WTC11 (cell line): ENCODE measurements around the gene POFUT2. TPM values are rescaled to one million over a fixed set of nuclear protein-coding genes. Genes with fewer than 3 reads are reported as not detected.

Source experiments
- ATAC-seq: fragments of 200-7000 bp; cut with Tn5 transposase; 2 replicates; pipeline ENCODE4 v1.10.0; 2021; ENCODE audit warnings: mild to moderate bottlenecking, moderate library complexity
- CTCF ChIA-PET: fragments of 300-600 bp; sonication (Branson Sonifier 250); formaldehyde crosslinking; loops from one replicate; lab custom pipeline; 2021; ENCODE audit warnings: antibody characterized with exemption; lab: Charles Lee
- POLR2A ChIA-PET: fragments of 350-600 bp; sonication (Branson Sonifier 250); formaldehyde crosslinking; loops from one replicate; lab custom pipeline; 2021; ENCODE audit warnings: antibody characterized with exemption; lab: Charles Lee
- DNase-seq: peaks from one replicate; pipeline ENCODE4 v3.0.0; 2021; ENCODE audit warnings: low spot score
- H3K27ac Mint-ChIP-seq: 2 replicates; pipeline ENCODE4 v1.8.0; 2021; ENCODE audit warnings: mixed read lengths
- H3K27me3 Mint-ChIP-seq: 2 replicates; pipeline ENCODE4 v1.8.0; 2021; ENCODE audit warnings: low read depth, mild to moderate bottlenecking, moderate library complexity, mixed read lengths
- H3K36me3 Mint-ChIP-seq: 2 replicates; pipeline ENCODE4 v1.8.0; 2021; ENCODE audit warnings: mixed read lengths
- H3K4me1 Mint-ChIP-seq: 2 replicates; pipeline ENCODE4 v1.8.0; 2022; ENCODE audit warnings: mixed read lengths
- H3K4me3 Mint-ChIP-seq: 2 replicates; pipeline ENCODE4 v1.8.0; 2021; ENCODE audit warnings: mild to moderate bottlenecking, moderate library complexity, mixed read lengths
- H3K9me3 Mint-ChIP-seq: 2 replicates; pipeline ENCODE4 v1.8.0; 2021; ENCODE audit warnings: mixed read lengths
- AFF4 ChIP-seq: sonication (generic); formaldehyde crosslinking; IDR thresholded peaks from 2 replicates; pipeline ENCODE4 v1.8.1; 2023; ENCODE audit warnings: mild to moderate bottlenecking, missing genetic modification reagents, borderline replicate concordance
- ARID4B ChIP-seq: sonication (generic); formaldehyde crosslinking; IDR thresholded peaks from 2 replicates; pipeline ENCODE4 v1.8.0; 2023; ENCODE audit warnings: missing genetic modification reagents, mild to moderate bottlenecking, borderline replicate concordance
- ATF3 ChIP-seq: sonication (generic); formaldehyde crosslinking; conservative IDR thresholded peaks from 2 replicates; pipeline ENCODE4 v1.8.1; 2022; ENCODE audit warnings: mild to moderate bottlenecking, missing genetic modification reagents
- ERG ChIP-seq: fragments of 250-450 bp; sonication (Bioruptor Pico); IDR thresholded peaks from 2 replicates; pipeline ENCODE4 v1.8.0; 2021; ENCODE audit warnings: mild to moderate bottlenecking
- GABPB1 ChIP-seq: sonication (generic); formaldehyde crosslinking; IDR thresholded peaks from 2 replicates; pipeline ENCODE4 v1.8.1; 2023; ENCODE audit warnings: mild to moderate bottlenecking, missing genetic modification reagents
- GTF2I ChIP-seq: fragments of 250-450 bp; sonication (Bioruptor Pico); conservative IDR thresholded peaks from 2 replicates; pipeline ENCODE4 v1.4.0; 2021; ENCODE audit warnings: mild to moderate bottlenecking
- NFYB ChIP-seq: sonication (generic); formaldehyde crosslinking; conservative IDR thresholded peaks from 2 replicates; pipeline ENCODE4 v1.8.0; 2022; ENCODE audit warnings: low read depth, missing genetic modification reagents
- NR3C1 ChIP-seq: sonication (generic); formaldehyde crosslinking; conservative IDR thresholded peaks from 2 replicates; pipeline ENCODE4 v1.8.1; 2023; ENCODE audit warnings: low read depth, mild to moderate bottlenecking, missing genetic modification reagents
- PREB ChIP-seq: sonication (generic); formaldehyde crosslinking; IDR thresholded peaks from 2 replicates; pipeline ENCODE4 v1.8.1; 2022; ENCODE audit warnings: mild to moderate bottlenecking, missing genetic modification reagents, moderate library complexity, borderline replicate concordance
- SP1 ChIP-seq: sonication (generic); formaldehyde crosslinking; conservative IDR thresholded peaks from 2 replicates; pipeline ENCODE4 v1.8.1; 2022; ENCODE audit warnings: missing genetic modification reagents
- ZBTB21 ChIP-seq: sonication (generic); formaldehyde crosslinking; IDR thresholded peaks from 2 replicates; pipeline ENCODE4 v1.8.1; 2023; ENCODE audit warnings: mild to moderate bottlenecking, missing genetic modification reagents, borderline replicate concordance
- ZNF281 ChIP-seq: sonication (generic); formaldehyde crosslinking; IDR thresholded peaks from 2 replicates; pipeline ENCODE4 v1.8.0; 2023; ENCODE audit warnings: mild to moderate bottlenecking, missing genetic modification reagents
- ZNF396 ChIP-seq: fragments of 250-450 bp; sonication (Bioruptor Pico); IDR thresholded peaks from 2 replicates; pipeline ENCODE4 v1.8.0; 2021; ENCODE audit warnings: mild to moderate bottlenecking, moderate library complexity, borderline replicate concordance
- ZSCAN18 ChIP-seq: fragments of 250-450 bp; sonication (Bioruptor Pico); IDR thresholded peaks from 2 replicates; pipeline ENCODE4 v2.1.2; 2022; ENCODE audit warnings: mild to moderate bottlenecking, moderate library complexity
- total RNA-seq: library from RNA; stranded (reverse); gene quantifications from 3 replicates; pipeline ENCODE4 v1.2.3, GENCODE V29; 2021

POFUT2 gene
- total RNA-seq, 1 experiment from 2014 or later = 39.7 TPM

GRCh38 chr21:45266518-45267389 is 20.9 kb downstream of the POFUT2 start:
- CTCF ChIA-PET = no interaction called here
- DNase-seq = no peak
- no peak for ATAC-seq
- Mint-ChIP-seq H3K27ac (no peak overlapping the region), H3K4me1 (no peaks in the 10 kb centered on the region), H3K36me3 (peaks cover 37% of the 10 kb centered on the region), H3K27me3 (no peaks in the 10 kb centered on the region), H3K9me3 (no peaks in the 10 kb centered on the region; the same call in 1 of the 2 replicates), H3K4me3 (no peak overlapping the region)
- TF ChIP-seq ATF3 (no peak), SP1 (no peak), ZNF396 (CRISPR knock-in tag) (no peak), NR3C1 (CRISPR knock-in tag) (no peak), ARID4B (no peak), NFYB (CRISPR knock-in tag) (no peak), ZBTB21 (CRISPR knock-in tag) (no peak), GABPB1 (CRISPR knock-in tag) (no peak), PREB (CRISPR knock-in tag) (no peak), ZNF281 (no peak)
- POLR2A ChIA-PET = no interaction called here

GRCh38 chr21:45265721-45266517 is 21.8 kb downstream of the POFUT2 start:
- no peak for DNase-seq
- ChIA-PET POLR2A (no interaction called here), CTCF (no interaction called here)
- ATAC-seq = no peak
- Mint-ChIP-seq H3K27ac (0 out of 2 replicates have a peak overlapping the region, but pooled peaks have one; percentile 25), H3K36me3 (peaks cover 37% of the 10 kb centered on the region), H3K27me3 (no peaks in the 10 kb centered on the region), H3K4me3 (no peak overlapping the region), H3K9me3 (no peaks in the 10 kb centered on the region; the same call in 1 of the 2 replicates), H3K4me1 (no peaks in the 10 kb centered on the region)
- TF ChIP-seq ERG (no peak), ZSCAN18 (no peak), AFF4 (CRISPR knock-in tag) (no peak), GTF2I (no peak)
